Astrocyte of the hippocampus (primary cell): ENCODE results near the gene TCF15.
"Not testable (repeated sequence)": the region's sequence is repeated elsewhere in the genome, so short reads cannot be mapped to it uniquely, and the experiment has no call there.

Experiments
- DNase-seq: peaks from one replicate; pipeline ENCODE4 v3.0.0; 2011; ENCODE audit warnings: low read depth, low spot score

Gene TCF15

DNA sequence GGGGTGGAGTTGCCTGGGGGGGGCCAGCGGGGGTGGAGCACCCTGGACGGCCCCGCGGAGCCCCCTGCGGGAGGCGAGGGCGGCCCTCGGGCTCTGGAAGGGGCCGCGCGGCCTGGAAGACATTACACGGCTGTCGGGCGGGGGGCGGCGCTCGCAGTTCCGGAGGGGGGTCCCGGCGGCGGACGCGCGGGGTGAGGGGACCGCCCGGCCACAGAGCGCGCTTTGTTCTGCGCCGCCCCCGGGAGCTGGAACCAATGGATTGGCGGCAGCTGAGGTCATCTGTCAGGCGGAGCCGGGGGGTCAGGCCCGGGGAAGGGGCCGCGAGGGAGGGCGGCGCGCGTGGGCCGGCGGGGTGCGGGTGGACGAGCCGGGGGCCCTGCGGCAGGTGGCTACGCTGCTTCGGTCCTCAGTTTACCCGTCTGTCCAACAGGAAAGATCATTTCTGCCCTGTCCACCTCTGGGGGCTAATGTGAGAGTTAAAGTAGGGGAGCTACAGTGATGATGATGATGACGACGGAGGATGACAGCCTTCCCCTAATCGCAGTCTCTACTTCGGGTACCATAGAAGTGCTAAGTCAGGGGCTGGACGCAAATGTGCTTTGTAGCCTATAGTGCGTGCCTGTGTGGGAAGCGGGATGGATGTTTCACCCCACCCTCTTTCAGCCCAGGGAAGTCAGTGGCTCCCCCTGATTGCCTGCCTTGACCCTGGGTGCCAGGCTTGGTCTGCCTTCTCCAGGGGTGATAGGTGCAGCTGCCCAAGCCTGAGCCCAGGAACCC lies 32.5 kb upstream of the TCF15 start:
- DNase-seq = peak; percentile 44

DNA sequence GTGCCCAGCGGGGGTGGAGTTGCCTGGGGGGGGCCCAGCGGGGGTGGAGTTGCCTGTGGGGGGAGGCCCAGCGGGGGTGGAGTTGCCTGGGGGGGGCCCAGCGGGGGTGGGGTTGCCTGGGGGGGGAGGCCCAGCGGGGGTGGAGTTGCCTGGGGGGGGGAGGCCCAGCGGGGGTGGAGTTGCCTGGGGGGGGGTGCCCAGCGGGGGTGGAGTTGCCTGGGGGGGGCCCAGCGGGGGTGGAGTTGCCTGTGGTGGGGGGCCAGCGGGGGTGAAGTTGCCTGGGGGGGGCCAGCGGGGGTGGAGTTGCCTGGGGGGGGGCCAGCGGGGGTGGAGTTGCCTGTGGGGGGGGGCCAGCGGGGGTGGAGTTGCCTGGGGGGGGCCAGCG lies 31.9 kb upstream of the TCF15 start:
- DNase-seq = not testable (repeated sequence)

DNA sequence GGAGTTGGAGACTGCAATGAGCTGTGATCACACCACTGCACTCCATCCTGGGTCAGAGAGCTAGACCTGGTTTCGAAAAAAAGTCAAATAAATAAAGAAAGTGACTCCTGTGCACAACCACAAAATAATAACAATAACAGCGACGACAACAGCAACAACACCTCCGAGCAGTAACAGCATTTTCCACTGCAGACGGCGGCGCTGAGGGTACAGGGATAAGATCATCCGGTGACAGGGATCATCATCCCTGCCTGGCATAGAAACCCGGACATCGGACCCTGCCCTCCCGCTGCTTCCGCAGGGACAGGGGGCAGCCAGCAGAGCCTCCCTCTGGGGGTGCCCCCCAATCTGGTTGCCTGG lies 31.4 kb upstream of the TCF15 start:
- DNase-seq = no peak

DNA sequence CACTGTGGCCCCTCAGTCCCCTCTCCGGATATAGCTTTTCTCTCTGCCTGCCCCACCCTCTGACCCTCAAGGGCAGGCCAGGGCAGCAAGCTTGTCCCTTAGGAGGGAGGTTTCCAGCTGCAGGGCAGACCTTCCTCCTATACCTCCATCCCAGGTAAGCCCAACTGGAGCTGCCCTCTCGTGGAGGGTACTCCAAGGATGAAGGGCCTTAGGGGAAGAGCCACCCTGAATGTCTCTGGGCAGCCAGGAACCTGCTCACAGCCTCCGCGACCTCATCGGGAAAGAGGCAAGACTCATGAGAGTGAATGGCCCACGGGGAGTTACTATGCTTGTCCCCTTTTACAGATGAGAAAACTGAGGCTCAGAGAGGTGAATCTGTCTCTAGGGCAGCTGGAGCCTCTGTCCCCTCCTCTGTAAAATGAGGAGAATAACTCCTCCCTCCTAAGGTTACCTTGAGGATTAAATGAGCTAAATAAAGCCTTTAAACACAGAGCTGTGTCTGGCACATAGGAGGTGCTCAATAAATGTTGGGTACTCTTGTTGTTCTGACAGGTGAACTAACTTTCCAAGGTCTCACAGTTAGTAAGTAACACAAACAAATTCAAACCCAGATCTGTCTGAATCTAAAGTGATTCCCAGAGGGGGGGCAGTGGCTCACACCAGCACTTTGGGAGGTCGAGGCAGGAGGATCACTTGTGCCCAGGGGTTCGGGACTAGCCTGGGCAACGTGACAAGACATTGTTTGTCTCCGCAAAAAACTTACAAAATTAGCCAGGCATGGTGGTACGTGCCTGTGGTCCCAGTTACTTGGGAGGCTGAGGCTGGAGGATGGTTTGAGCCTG lies 30.8 kb upstream of the TCF15 start:
- DNase-seq = no peak

DNA sequence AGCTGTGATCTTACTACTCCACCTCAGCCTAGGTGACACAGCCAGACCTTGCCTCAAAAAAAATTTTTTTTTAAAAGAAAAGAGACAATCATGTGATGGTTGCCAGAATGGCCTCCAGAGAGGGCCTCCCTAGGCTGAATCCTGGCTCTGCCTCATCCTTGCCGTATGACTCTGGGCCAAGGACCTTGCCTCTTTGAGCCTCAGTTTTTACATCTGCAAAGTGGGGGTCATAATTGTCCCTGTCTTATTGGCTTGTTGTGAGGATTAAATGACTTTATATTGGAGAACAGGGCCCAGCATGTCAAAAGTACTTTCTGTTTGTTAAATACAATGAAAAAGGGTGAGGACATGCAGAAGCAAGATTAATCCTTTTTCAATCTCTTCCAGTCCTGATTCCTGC lies 28.5 kb upstream of the TCF15 start:
- no peak for DNase-seq

DNA sequence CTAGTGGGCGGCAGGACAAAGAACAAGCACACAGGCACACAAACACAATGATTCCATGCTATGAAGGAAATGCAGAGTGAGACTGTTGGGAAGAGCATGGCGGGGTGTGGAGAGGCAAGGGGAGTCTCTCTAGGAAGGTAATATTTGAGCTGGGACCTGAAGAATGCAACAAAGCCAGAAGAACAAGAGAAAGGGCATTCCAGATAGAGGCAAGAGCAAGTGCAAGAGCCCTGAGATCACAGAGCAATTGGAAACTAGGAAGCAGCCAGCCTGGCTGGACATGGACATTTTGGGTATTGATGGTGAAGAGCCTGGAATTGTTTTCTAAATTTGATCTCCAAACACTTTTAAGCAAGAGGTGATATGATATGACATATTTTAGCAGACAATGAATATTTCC lies 27.4 kb upstream of the TCF15 start:
- no peak for DNase-seq

DNA sequence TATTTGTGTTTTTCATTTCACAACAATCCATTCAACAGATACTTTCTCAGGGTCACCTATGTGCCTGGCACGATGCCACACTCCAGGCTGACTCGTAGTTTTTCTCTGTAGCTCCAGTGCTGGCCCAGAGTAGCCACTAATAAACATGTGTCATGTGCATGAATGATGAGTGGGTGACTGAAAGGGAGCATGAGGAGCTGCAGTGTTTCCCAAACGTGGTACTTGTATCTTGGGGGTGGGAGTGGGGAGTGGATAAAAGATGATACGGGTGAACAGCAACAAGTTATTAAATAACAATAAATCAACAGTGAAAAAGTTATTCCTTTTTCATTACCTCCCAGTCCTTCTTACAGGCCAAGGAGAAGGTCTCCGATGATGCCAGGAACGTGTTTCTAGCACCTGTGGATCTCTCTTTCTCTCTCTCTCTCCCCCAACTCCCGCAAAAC lies 25.8 kb upstream of the TCF15 start:
- no peak for DNase-seq

DNA sequence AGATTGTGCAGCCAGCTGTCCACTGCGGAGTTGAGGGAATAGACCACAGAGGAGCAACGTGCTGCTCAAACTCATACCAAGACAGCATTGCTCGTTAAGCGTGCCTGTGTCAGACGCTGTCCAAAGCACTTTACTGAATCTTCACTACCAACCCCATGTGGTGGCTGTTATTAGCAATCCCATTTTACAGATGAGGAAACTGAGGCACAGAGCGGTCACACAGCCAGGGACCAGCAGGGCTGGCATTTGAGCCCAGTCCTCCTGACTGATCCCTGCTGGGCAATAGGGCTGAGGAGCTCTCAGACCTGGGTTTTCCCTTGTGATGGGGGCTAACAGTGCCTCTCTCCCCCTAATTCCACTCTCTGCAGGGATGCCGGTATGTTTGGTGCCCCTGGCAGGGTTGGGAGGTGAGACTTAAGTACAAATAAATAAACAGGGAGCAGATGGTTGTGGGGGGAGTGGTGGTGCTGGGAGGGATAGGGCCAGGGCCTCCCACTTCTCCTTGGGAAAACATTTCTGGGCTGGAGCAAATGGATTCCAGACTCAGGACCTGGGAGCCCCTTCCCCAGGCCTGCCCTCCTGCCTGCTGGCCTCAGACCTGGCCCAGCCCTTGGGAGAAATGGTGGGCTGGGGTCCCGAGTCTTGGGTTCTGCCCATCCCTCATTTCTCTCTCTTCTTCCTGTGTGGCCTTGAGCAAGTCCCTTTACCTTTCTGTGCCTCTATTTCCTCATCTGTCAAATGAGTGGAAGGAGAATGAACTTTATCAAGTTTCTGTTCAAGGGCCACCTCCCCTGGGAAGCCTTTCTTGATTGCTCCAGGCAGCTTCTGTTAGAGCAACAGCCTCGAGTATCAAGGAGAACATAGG lies 25.2 kb upstream of the TCF15 start:
- DNase-seq = no peak

DNA sequence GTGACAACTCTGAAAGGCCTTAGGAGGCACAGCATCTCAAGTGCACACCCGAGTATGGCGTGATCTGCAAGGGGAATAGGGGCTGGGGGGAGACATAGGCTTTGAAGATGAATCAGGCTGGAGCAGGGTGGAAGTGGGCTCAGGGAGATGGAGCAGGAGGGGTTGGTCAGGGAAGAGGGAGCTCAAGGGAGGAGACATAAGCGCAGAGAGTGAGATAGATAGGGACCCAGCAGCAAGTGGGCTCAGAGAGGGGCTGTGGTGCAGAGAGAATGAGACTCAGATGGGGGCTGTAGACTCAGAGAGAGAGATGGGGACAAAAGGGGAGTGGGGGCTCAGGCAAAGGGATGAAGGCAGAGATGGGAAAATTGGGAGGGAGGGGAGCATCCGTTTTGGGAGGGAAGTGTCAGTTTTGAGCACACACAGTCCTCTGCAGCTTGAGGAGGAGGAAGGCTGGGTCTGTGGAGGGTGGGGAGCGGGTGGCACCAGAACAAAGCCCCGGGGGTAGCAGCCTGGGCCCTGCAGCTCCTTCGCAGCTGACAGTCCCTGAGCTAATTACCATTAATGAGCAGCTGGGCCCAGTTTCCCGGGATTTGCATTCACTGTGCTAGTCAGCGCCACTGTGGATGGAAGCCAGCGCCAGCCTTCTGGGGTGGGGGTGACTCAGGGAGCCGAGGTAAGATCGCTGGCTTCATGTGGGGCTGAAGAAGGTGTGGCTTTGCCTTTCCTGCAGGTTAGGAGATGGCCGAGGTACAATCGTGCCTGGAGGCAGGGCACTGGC lies 24.2 kb upstream of the TCF15 start:
- no peak for DNase-seq

DNA sequence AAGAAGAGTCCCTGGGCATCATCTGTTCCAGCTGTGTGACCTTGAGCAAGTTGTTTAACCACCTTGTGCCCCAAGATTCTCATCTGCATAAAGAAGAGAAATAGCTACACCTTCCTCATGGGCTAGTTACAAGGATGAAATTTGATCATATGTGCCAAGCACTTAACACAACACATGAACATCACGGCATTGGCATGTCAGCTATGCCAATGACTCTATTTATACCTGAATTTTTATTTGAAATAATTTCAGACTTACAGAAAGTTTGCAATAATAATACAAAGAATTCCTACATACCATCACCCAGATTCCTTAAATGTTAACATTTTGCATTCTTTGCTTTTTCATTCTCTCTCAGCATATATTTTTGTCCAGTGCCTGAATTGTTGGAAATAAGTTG lies 21.0 kb upstream of the TCF15 start:
- no peak for DNase-seq

DNA sequence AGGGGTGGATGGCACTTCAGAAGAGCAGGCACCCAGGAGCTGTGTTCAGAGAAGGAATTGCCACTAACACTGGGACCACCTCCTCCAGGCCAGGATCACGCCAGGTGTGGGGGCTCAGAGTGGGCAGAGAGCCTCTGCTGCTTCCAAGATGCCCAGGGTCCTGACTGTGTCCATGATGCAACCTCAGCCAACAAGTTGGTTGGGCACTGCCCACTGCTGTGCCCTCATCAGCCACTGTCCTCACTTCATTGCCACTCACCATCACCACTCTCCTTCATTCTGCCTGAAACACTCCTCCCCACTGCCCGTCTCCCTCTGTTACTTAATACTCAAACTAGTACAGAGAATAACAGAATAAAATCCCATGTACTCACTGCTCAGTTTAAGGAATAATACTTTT lies 16.5 kb upstream of the TCF15 start:
- no peak for DNase-seq

DNA sequence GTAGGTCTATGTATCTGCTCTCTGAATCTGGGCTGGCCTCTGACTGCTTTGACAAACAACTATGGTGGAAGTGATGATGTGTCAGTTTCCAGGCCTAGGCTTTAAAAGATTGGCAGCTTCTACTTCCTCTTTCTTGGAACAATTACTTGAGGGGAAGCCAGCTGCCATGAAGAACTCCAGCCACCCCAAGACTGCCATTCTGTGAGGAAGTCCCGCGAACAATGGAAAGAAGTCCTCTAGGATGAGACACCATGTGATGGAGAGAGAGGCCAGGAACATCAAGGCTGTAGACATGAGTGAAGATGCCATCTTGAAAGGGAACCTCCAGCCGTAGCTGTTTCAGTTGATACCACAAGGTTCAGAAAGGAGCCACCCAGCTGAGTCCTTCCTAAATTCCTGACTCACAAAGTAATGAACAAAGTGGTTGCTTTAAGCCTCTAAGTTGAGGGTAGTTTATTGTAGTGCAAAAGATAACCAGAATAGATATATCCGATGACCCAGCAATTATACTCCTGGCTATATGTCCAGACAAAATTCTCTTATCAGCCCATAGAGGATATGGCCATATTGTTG lies 15.3 kb upstream of the TCF15 start:
- DNase-seq = no peak

DNA sequence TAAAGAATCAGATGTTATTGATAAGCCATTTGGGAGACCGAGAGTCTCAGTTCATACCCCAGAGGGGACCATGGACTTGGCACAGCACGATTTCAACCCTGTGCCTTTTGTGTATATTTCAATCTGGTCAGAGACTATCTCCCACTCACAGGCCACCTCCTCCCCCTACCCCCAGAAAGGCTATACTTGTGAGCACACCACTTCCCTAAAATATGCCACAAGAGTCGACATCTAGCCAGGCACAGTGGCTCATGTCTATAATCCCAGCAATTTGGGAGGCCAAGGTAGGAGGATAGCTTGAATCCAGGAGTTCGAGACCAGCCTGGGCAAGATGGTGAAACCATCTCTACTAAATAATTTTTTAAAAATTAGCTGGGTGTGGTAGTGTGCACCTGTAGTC lies 13.6 kb upstream of the TCF15 start:
- no peak for DNase-seq

DNA sequence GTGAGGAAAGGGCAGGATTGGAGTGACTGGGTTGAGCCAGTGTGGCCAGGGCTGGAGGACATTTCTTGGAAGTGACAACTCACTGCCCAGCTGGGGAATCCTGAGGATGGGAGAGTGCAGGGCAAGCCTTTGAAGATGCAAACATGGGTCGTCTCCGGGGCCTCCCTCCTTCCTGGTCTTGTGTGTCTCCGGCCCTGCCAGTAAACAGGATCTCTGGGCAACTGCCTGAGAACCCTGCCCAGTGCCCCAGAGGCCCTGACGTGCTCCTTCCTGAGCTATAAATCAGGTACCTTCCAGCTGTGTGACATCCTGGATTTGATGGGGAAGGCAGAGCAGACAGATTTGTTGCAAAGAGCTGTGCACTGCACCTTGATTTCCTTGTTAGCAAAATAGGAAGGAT lies 12.9 kb upstream of the TCF15 start:
- no peak for DNase-seq

DNA sequence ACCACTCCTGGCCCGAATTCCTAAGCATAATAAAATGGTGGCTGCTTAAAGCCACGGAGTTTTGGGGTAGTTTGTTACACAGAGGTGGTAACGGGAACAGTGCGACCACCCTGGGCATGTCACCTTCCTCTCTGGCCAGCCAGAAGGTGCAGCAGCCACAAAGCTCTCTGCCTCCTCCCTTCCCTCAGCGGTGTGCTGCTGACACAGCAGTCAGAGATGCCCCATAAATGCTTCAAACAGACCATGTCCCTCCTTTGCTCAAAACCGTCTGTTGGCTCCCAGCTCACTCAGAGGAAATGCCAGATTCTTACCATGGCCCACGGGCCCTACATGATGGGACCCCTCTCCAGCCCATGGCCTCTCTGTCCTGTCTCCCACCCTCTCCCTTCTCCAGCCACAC lies 12.1 kb upstream of the TCF15 start:
- DNase-seq = no peak

DNA sequence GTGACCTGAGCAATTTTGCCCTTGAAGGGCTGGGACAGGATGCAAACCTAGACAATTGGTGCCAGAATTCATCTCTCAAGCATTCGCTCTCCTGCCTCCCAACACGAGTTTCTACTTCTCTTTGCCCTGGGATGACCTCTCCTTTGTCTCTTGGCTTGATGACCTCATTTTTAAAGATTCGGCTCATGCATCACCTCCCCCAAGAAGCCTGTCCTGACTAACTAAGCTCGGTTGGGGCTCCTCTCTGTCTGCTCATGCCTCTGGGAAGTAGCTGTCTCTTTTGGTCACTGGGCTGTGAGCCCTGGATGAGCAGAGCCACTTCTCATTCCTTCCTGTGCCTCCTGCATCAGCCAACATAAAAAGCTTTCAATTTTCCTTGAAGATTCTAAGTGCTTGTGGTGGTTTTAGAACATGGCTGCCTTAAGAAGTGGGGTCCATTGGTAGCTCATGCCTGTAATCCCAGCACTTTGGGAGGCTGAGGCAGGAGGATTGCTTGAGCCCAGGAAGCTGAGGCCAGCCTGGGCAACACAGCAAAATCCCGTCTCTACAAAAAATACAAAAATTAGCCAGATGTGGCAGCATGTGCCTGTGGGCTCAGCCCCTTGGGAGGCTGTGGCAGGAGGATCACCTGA lies 11.1 kb upstream of the TCF15 start:
- DNase-seq = peak; percentile 8

DNA sequence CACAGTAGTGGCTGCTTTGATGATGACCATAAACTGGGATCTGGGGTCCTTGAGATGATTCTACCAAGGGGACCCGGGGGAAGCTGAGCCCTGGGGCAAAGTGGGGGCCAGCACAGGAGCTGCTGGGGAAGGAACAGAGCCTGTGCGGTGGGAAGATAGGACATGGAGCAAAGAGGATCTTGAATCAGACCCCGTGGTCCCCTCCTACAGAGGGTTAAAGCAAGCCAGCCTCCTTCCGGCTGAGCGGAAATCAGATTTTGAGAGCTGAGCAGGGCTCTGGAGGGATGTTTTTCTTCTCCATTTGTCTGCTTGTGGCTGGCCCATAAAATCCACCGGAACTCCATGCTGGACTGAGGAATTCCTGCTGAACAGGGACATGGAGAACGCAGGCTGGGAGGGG lies 10.1 kb upstream of the TCF15 start:
- no peak for DNase-seq

DNA sequence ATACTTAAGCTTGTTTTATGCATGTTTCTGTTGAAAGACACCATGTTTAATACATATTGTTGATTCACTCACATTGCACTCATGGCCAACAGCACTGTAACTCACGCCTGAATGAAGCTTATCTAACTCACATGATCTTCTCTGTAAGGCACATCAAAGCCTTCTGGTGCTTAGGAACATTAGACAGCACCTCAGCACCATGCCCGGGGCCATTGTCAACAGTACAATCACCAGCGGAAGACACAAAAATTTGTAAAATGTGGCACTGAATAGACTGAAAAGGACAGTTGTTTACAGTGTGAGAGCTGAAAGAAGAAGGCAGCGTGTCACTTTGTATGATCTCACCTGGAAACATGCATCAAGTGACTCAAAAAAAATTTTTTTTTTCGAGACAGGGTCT lies 8.9 kb upstream of the TCF15 start:
- DNase-seq = no peak

DNA sequence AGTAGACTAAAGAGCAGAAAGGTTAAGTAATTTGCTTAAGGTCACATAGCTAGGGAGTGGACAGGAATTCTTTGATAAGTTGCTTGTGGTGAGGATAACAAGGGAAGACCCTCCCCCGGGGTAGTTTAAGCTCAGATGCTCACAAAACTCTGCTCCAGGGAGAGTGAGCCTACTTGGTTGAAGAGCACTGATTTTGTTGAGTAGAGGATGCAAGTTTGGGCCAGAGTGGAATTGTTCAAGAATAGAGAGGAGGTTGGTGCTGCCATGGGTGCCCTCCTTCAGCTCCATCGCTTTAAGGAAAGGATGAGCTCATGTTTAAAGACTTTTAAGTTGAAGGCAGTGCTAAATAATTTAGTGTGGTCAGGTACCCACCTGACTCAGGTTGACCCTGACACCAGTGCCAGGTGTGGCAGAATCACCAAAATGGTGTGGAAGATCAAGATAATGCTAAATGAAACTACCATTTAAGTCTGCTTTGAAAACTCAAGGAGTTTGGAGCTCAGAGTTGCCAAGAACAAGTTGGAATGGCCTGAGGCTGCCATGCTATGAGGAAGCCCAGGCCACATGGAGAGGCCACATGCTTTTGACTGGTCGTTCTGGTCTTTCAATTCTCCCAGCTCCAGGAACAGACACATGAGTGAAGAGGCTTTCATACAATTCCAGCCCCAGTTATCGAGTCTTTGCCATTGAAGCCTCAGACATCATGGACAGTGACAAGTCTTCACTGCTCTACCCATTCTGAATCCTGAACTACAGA lies 8.0 kb upstream of the TCF15 start:
- DNase-seq = no peak

DNA sequence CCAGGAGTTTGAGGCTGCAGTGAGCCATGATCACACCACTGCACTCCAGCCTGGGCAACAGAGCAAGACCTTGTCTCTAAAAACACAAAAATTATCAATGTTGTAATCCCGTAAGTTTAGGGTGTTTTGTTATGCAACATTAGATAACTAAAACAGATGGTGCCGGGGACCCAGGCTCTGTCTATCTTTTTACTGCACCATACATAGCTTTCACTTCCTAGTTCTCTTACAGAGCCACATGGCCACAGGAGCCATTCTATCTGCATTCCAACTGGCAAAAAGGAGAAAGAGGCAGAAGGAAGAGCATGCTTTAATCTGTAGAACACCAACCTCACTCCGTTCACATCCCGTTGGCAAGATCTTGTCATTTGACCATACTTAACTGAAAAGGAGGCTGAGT lies 5.4 kb upstream of the TCF15 start:
- no peak for DNase-seq
